GM12878 (cell line): Measurements from ENCODE around the gene PRDM15. TPM values are rescaled to one million over a fixed set of nuclear protein-coding genes. Genes with fewer than 3 reads are reported as not detected.

Experiments
- ATAC-seq: fragments of 200-7000 bp; cut with Tn5 transposase; 3 replicates; pipeline ENCODE4 v1.9.1; 2020; ENCODE audit warnings: mild to moderate bottlenecking, moderate library complexity
- BruUV-seq: library from RNA; stranded (reverse); fragments of 400-500 nt; replicated peaks from 2 replicates; lab custom pipeline; 2021; lab: Mats Ljungman, UMichigan
- CTCF ChIA-PET: fragments of 300-600 bp; sonication (Branson Sonifier 250); formaldehyde crosslinking; extraction: SDS; loops from one replicate; lab custom pipeline; 2021; ENCODE audit warnings: inconsistent platforms; lab: Yijun Ruan, JAX
- POLR2A ChIA-PET: fragments of 350-600 bp; formaldehyde crosslinking; extraction: SDS; loops from one replicate; lab custom pipeline; 2021; ENCODE audit warnings: inconsistent platforms; lab: Charles Lee
- RAD21 ChIA-PET: fragments of 300-600 bp; sonication (Branson Sonifier 250); formaldehyde crosslinking; loops from one replicate; lab custom pipeline; 2023; ENCODE audit warnings: antibody characterized with exemption; ENCODE audit not compliant: unreplicated experiment; lab: Charles Lee
- SMC1A ChIA-PET: fragments of 300-600 bp; sonication (Branson Sonifier 250); formaldehyde crosslinking; loops from one replicate; lab custom pipeline; 2023; ENCODE audit not compliant: unreplicated experiment, uncharacterized antibody; lab: Charles Lee
- DNase-seq: peaks from one replicate; pipeline ENCODE4 v3.0.0-alpha.2; 2011; ENCODE audit warnings: low read depth, low spot score
- FAIRE-seq: peaks from 3 replicates; lab custom pipeline; 2011; peaks lifted over from hg19 to GRCh38; lab: Jason Lieb, UNC
- H2AFZ ChIP-seq: 2 replicates; pipeline ENCODE4 v1.6.0; 2011; ENCODE audit warnings: low read depth, low read length, control low read depth; ENCODE audit not compliant: control insufficient read depth
- H3K27ac ChIP-seq: 2 replicates; pipeline ENCODE4 v1.5.1; 2011; ENCODE audit warnings: control low read depth; ENCODE audit not compliant: control insufficient read depth, insufficient read depth
- H3K27me3 ChIP-seq, 2 experiments: replicated peaks in 1 of 2; 2 replicates each; pipeline versions ENCODE4 v1.6.0 to v1.6.1; 2011; ENCODE audit warnings: low read length in 1 of 2; ENCODE audit not compliant: control insufficient read depth in 2 of 2, insufficient read depth in 2 of 2
- H3K36me3 ChIP-seq, 2 experiments: 2 replicates each; pipeline ENCODE4 v1.5.1; 2011; ENCODE audit warnings: low read length in 1 of 2; ENCODE audit not compliant: control insufficient read depth in 2 of 2, insufficient read depth in 2 of 2
- H3K4me1 ChIP-seq: 2 replicates; pipeline ENCODE4 v1.6.1; 2011; ENCODE audit warnings: mild to moderate bottlenecking, low read length, moderate library complexity, mixed read lengths; ENCODE audit not compliant: control insufficient read depth, insufficient read depth
- H3K4me2 ChIP-seq: 2 replicates; pipeline ENCODE4 v1.6.0; 2011; ENCODE audit warnings: control low read depth; ENCODE audit not compliant: control insufficient read depth, insufficient read depth
- H3K4me3 ChIP-seq: fragments of 200-600 bp; sonication (generic); 2 replicates; pipeline ENCODE4 v1.5.1; 2016
- H3K79me2 ChIP-seq: 2 replicates; pipeline ENCODE4 v1.6.0; 2011; ENCODE audit warnings: low read length; ENCODE audit not compliant: control insufficient read depth, insufficient read depth
- H3K9ac ChIP-seq: 2 replicates; pipeline ENCODE4 v1.8.0; 2011; ENCODE audit warnings: low read length, control low read depth, mixed read lengths; ENCODE audit not compliant: control insufficient read depth, insufficient read depth
- H3K9me3 ChIP-seq: replicated peaks from 3 replicates; pipeline ENCODE4 v1.5.1; 2011; ENCODE audit warnings: mild to moderate bottlenecking, low read length; ENCODE audit not compliant: control insufficient read depth, insufficient read depth
- H4K20me1 ChIP-seq: 2 replicates; pipeline ENCODE4 v1.6.0; 2011; ENCODE audit not compliant: control insufficient read depth, insufficient read depth
- CTCF ChIP-seq, 3 experiments: IDR thresholded peaks in 2 of 3; conservative IDR thresholded peaks in 1 of 3; 2 replicates each; pipeline ENCODE4 v1.5.1; 2011; ENCODE audit warnings: low read depth in 3 of 3, low read length in 3 of 3, mild to moderate bottlenecking in 3 of 3, control low read depth in 2 of 3, moderate library complexity in 2 of 3, inconsistent platforms in 1 of 3, mixed read lengths in 1 of 3; ENCODE audit not compliant: control insufficient read depth in 2 of 3, insufficient read depth in 1 of 3; ENCODE audit errors: extremely low read depth in 1 of 3
- RELB ChIP-seq: fragments of 450-650 bp; IDR thresholded peaks from 2 replicates; pipeline ENCODE4 v1.6.1; 2017; ENCODE audit warnings: low read depth, mild to moderate bottlenecking, moderate library complexity
- SMARCA5 ChIP-seq: fragments of 450-650 bp; IDR thresholded peaks from 2 replicates; pipeline ENCODE4 v1.6.1; 2017; ENCODE audit warnings: mild to moderate bottlenecking
- WGBS: methylation state at CpG from one replicate; pipeline ENCODE4 v1.1.6; 2016; ENCODE audit warnings: low lambda C conversion rate; ENCODE audit not compliant: insufficient replicate concordance, insufficient coverage; ENCODE audit errors: missing lambda C conversion rate; 5-methylcytosine and 5-hydroxymethylcytosine counted together
- in situ Hi-C: fragments of 300-500 bp; cut with MboI; formaldehyde crosslinking; loops from 9 replicates; pipeline ENCODE4 v1.14.3; 2018; ENCODE audit warnings: mixed read lengths
- intact Hi-C: fragments of 100-400 bp; cut with micrococcal nuclease; formaldehyde crosslinking; loops from one replicate; pipeline ENCODE4 v1.14.2; 2022; ENCODE audit not compliant: unreplicated experiment
- polyA plus RNA-seq, 11 experiments: library from polyadenylated mRNA; depleted of rRNA in 4 of 11; unstranded in 6 of 11; stranded (reverse) in 5 of 11; fragments of >200 nt; fragmentation: Nextera tagmentation in 4 of 11; fragmentation: Illumina TruSeq in 1 of 11; extraction: Ambion mirVana in 4 of 11; extraction: Trizol in 1 of 11; gene quantifications; 1 replicate in 1 of 11; 2 replicates in 10 of 11; pipeline versions ENCODE4 v1.2.1 to v1.2.3, GENCODE V29; 2011 to 2016; ENCODE audit warnings: inconsistent platforms in 2 of 11, missing spikeins in 2 of 11, low read depth in 1 of 11
- total RNA-seq, 4 experiments: library from RNA; depleted of rRNA in 3 of 4; stranded (reverse); fragments of >200 nt in 3 of 4; fragmentation: Illumina TruSeq in 1 of 4; extraction: Trizol in 1 of 4; gene quantifications; 2 replicates each; pipeline versions ENCODE4 v1.2.1 to v1.2.3, GENCODE V29; 2013 to 2021

The PRDM15 gene
- total and polyA plus RNA-seq, 10 of the 15 experiments (the other 5 are each of a cell fraction or from before 2014, with no cell fraction given), result 2.2 to 16.0 (median 8.6) TPM

GRCh38 chr21:41876928-41877652, 2.1 kb downstream of the PRDM15 start:
- RAD21 ChIA-PET, result interaction anchor here (0.6 to 3.7 kb wide), 19 partner anchors 10 to 264 kb away, joined by 3 to 39 read pairs (median 5); no protein-coding TSS in a partner anchor
- POLR2A ChIA-PET, result interaction anchor here (0.8 to 3.8 kb wide), 6 partner anchors 10 to 235 kb away, joined by 3 to 28 read pairs (median 4); no protein-coding TSS in a partner anchor
- intact Hi-C loops, result loop anchor here (5.0 kb wide), 1 partner anchor 130 kb away; no protein-coding TSS in a partner anchor
- no peak overlapping the region for H2AFZ ChIP-seq
- peaks cover 49% of the 10 kb centered on the region for H3K79me2 ChIP-seq
- peak overlapping the region; percentile 16 for H3K9ac ChIP-seq
- peak in 2 of 3 experiments; percentile 33 to 36; a peak in 3 of 6 replicates for TF ChIP-seq CTCF (IDR thresholded peaks at IDR 0.05 in 2 of 3, conservative IDR thresholded peaks at IDR 0.05 in 1 of 3; ENCODE audit: control insufficient read depth in 2 of 3, extremely low read depth in 1 of 3, insufficient read depth in 1 of 3, low read depth in 3 of 3, low read length in 3 of 3)
- 0 out of 2 replicates have a peak, but pooled peaks have one; percentile 42 for TF ChIP-seq SMARCA5
- no peak for TF ChIP-seq RELB
- no peaks in the 10 kb centered on the region for H4K20me1 ChIP-seq
- peak overlapping the region; percentile 80 for H3K4me2 ChIP-seq
- H3K36me3 ChIP-seq, result no peaks in the 10 kb centered on the region; a peak in 1 of 4 replicates
- TSS peak; percentile 68 for BruUV-seq
- H3K4me3 ChIP-seq, result peak overlapping the region; percentile 94
- no peak for FAIRE-seq
- peaks cover 27% of the 10 kb centered on the region for H3K4me1 ChIP-seq
- H3K27me3 ChIP-seq, result no peaks in the 10 kb centered on the region
- no peaks in the 10 kb centered on the region for H3K9me3 ChIP-seq
- WGBS, result 84% methylated on average over 10 of the region's 11 CpGs
- peak; percentile 47 for ATAC-seq
- SMC1A ChIA-PET, result interaction anchor here (0.7 to 4.6 kb wide), 21 partner anchors 8 to 594 kb away, joined by 3 to 51 read pairs (median 4); no protein-coding TSS in a partner anchor
- peak overlapping the region; percentile 7; the same call in 1 of the 2 replicates for H3K27ac ChIP-seq
- DNase-seq, result no peak
- in situ Hi-C loops, result no loop called here
- CTCF ChIA-PET, result interaction anchor here (0.7 to 3.6 kb wide), 15 partner anchors 8 to 240 kb away, joined by 3 to 31 read pairs (median 5); no protein-coding TSS in a partner anchor
